AG08395 (cell line): ENCODE data around the gene SPTA1.

Experiments
- DNase-seq: peaks from one replicate; pipeline ENCODE4 v3.0.0; 2012; ENCODE audit warnings: mixed read lengths, low spot score

The SPTA1 gene

DNA sequence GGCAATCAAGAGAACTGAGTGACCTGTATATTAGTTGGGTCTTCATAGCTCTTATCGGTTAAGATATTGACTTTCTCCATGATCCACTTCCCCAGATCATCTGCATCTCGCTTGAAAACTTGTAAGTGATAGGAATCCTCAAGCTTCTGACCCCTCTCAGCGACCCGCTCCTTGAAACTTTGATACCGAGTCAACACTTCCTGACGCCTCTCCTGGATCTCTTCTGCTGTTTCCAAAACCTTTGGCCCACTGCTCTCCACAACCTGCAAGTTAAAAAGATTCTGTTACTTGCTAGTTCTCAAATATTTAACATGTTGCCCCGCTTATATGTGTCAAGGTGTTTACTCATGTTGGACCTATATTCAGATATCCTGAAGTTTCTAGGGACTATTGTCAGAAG is 1.4 kb downstream of the SPTA1 start:
- DNase-seq, result no peak

DNA sequence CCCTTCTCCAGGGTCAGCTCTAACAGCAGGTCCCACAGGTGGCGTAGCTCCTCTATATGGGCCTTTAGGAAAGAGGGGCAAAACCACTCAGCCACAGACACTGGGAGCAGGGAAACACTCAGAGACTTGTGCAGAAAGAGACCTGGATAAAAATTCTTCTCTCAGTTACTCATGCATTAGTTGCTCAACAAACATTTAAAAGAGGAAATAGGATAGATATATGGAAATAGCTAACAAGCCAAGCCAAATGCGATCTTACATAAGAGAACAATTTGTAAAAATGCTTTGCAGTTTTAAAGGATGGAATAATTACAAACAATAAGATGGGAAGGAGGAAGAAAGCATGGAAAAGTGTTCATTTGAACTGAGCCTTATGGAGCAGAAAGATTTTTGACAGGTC is 4.9 kb downstream of the SPTA1 start:
- no peak for DNase-seq

DNA sequence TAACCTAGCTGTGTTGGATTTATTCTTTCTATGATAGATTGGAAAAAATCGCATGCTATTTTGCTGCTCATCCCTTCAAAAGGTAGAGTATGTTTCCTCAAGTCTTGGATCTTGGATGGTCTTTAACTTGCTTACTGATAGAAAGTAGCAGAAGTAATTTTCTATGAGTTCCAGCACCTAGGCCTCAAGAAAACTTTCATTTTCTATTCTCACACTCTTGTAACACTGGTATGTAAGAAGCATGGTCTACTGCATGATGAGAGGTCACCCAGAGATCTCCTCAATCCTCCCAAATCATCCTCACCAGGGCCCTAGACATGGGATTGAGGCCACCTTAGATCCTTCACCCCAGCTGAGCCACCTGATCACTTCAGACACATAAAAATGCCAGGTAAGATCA is 7.2 kb downstream of the SPTA1 start:
- DNase-seq, result no peak

DNA sequence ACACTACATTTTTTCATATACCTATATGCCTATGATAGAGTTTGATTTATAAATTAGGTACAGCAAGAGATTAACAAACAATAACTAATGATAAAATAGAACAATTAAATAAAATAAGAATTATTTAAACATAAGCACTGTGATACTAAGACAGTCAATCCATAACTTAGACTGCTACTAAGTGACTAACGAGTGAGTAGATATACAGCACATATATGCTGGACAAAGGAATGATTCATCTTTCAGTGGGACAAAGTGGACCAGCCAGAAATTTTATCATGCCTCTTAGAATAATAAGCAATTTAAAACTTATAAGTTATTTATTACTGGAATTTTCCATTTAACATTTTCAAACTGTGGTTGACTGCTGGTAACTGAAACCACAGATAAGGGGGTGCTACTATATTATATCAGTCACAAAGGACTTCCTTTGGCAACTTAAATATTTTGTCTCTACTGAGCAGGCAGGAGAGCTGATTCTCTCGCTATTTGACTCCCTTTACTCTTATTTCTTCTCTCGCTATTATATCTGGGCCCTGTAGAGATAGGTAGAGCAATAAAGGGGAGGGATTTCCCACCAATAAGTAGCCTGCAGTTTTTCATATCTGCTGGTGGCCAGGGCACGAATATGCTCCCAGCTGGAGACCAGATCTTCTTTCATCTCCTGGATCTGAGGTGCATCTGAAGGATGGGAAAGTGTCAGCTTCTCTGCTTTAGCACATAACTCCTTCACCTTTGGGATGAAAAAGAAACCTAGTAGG is 10.8 kb downstream of the SPTA1 start:
- DNase-seq, result no peak

DNA sequence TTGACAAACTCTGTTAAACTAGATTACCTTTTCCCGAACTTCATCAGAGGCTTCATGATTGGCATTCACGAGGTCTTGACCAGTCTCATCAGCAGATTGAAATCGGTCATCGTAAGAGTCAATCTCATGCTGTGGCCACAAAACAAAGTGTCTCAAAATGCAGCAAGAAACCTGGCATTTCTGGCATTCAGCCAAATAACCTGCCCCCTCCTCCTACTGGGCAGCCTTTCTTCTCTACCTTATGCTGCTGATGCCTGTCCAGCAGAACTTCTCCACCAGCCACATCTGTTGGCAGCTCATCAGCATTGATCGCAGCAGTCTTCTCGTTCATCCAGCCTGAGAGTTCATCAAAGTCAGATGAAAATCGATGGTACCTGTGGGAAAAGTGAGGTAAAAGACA is 12.2 kb downstream of the SPTA1 start:
- DNase-seq, result no peak

DNA sequence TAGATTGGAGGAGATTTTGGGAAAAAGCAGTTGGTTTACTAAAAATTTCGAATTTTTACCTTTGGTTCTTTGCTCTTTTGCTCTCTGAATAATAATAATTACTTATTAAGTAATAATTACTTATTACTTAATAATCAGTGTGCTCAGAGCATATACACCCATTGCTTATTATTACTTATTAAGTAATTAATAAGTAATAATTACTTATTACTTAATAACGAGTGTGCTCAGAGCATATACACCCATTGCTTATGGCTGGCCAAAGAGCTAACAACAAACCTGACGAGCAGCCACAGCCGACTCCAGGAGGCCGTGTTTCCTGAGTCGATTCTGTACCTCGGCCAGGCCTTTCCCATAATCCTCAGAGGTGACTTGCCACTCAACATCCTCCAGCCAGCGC is 20.5 kb downstream of the SPTA1 start:
- DNase-seq, result no peak

DNA sequence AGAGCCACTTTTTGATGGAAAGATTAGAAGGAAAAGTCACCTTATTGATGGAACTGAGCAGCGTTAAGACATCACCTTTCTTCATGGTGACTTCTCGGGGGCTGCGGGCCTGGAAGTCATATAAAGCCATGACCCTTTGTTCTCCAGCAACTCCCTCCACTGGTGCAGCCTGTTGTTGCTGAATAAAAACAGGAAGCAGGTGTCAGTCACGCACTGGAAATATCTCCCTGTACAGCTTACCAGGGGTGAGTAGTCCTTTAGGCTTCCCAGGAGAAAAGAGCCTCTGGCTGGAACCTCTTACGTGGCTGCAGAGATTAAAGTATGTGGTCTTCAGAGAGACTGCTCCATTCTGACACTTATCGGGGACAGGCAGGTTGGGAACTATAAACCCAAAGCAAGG is 31.9 kb downstream of the SPTA1 start:
- DNase-seq, result no peak

DNA sequence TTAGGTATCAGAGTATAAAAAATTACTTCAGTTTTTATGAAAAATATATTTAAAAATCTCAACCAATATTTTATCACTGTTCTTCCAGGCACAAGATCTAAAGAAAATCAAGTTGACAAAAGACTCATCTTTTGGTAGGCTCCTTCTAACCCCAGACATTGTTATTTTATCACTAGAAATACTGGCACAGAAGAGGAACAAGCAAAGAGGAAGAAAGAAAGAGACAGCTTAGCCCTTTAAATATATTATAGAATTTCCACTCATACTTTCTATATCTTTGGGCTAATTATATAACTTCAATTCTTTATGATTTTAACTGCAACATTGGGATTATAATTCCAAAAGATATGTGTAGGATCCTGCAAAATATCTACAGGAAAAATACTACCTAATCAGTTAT is 32.4 kb downstream of the SPTA1 start:
- no peak for DNase-seq

DNA sequence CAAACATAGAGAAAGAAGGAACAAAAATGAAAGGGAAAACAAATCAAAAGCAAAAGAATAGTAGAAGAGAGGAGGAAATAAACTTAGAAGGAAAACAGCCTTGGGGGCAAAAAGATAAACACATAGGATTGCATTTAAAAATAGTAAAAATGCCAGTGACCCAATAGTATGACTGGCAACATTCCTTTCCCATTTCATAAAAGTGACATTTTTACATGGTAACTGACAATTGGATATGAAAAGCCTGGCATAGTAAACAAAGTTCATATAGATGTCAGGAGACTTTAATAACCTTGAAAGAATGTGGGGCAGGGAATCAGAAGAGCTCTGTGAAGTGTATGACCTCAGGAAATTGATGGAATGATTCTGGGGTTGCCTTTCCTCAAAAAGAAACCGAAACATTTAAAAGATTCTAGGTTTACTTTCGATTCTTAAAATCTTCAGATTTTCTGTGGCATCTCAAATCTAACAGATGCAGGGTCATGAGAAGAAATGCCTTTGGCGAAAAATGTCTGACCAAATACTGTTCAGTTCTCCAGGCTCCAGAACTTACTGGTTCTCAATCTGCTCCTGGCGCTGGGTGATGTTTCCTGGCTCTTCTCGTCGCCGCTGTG is 33.7 kb downstream of the SPTA1 start:
- DNase-seq, result no peak

DNA sequence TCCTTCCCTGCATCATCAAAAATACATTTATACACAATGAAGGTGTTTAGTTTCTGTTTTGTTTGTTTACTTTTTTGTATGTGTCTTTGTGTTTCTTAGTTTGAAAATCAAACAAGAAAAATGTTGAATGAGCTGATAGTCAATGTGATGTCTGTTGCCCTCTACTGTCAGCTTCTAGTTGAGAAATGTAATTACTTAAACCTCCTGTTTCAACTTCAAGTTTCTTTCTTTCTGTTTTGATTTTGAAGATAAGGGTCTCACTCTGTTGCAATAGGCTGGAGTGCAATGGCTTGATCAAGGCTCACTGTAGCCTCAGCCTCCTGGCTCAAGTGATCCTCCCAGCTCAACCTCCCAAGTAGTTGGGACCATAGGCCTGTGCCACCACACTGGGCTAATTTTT is 37.5 kb downstream of the SPTA1 start:
- DNase-seq, result no peak

DNA sequence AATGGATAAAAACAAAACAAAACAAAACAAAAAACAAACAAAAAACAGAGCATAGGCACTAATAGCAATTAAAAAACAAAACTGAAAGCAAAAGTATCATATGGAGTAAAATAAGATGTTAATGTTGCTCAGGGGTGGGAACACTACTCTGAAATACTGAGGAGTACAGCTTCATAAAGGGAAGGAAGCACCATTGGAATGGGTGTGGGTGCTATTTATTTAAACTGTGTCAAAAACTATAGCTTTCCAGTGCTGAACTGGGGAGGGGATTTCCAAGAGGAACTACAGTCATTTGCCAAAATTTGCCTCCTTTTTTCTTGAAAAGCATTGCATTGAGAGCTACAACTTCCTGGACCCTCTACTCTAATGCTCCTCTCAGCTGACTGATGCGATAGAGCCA is 40.0 kb downstream of the SPTA1 start:
- DNase-seq, result no peak

DNA sequence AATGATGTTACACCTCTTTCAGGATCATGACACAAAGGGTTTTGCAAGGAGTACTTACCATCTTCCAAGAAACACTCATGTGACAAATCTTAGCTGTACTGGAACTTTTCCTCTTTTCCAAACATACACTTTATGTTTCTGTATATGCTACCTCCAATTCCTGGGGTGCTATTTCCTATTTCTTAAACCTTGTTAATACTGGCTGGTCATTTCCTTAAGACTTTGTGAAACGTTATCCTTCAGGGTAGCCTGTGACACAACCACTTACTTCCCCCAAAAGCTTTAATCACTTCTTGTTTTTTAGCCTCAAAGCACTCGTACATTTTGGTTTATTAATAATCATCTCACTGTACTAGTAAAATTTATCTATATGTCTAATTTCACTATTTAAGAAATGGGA is 42.1 kb downstream of the SPTA1 start:
- DNase-seq, result no peak

DNA sequence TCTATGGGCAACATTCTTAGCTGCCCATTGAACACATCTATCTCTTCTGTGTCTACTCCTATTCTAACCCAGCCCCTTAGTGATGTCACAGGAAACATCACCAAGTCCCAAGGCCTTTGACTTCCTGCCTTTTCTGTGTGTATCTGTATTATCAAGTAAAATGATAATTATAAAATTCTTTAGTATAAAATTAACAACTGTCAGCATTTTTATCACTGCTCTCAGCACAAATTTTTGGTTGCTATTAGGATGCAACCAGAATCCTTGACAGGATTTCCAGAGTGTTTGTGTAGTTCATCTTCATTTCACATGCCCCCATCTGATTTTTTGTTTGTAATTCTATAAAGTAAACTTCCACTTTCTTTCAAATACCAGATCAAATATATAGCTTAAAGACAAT is 47.6 kb downstream of the SPTA1 start:
- DNase-seq, result no peak

DNA sequence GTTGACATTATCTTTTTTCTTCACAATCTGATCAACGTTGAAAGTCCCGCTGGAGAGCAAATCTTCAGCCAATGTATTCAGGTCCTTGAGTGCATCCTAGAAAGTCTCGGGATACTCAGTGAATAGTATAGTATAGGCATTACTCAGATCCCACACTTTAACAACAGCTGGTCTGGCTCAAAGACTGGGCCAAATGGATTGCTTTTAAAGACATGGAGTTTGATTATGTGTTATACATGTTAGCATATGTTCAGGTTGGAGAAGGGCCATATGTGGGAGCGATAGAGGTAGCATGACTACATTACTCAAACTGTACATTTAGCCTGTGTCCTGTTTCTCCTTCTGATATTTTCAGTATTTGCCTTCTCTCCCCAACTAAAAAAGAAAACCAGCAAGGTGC is 48.4 kb downstream of the SPTA1 start:
- no peak for DNase-seq

DNA sequence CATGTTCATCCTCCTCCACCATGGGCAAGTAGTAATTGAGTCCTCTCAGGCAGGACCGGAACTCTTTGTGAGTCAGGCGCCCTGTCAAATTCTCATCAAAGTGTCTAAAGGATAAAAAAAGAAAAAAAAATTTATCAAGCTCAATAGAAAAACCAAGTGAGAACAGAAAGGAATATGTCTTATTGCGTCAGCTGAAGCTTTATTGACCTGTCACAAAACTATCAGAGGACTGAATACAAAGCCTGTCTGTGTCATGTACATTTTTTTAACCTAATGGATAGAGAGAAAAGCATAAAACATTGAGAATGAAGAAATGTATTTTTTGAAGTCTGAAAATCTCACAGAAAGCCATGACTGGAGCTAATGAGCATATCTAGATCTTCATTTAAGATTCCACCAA is 72.8 kb downstream of the SPTA1 start:
- DNase-seq, result no peak

DNA sequence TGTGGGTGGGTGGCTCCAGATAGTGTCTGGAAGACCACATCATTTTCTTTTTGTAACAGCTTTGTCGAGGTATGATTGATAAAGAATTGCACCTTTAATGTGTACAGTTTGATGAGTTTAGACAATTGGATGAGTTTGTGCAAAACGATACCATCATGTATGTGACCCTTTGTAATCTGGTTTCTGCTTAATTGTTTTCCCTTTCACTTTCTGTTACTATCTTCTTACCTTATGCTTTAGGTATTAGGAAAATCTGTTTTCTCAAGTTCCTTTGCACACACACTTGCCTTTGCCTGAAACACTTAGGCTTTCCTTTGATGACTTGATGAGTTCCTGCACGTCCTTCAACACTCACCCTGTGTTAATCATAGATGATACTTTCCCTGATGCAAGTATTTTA is 74.6 kb downstream of the SPTA1 start:
- DNase-seq, result no peak

DNA sequence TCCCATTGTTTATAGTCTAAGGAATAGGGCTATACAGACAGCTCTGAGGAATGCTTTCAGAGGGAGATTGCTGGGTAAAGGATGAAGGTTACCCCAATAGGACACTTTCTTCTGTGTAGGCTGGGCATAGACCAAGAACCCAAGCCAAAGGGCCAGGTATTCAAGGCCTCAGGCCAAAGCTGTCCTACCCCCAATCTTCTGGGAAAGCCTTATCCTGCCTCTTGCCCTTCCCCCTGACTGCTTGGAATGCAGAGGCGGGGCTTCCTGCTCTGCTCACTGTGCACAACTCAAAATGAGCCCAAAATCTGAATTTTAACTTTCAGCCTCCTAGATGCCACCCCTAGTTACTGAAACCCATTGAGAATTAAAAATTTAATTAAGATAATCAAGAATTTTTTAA is 79.2 kb downstream of the SPTA1 start:
- no peak for DNase-seq

DNA sequence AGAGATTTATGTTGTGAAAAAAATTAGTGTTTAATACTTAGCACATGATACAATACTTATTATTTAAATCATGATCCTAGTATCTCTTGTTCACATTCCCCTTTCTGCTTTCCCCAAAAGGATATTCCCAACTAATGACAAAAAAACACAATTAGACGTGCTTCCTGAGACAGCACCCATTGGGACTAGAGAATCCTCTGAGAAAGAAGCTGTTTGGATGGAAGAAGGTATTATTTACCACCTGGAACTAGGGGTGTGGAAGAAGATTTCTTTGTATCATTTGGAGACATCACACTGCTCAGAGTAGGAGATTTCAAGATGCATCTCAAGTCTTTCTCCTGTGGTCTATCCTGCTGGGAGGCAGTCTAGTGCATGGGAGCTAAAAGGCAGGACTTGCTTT is 81.5 kb downstream of the SPTA1 start, which contains the start of gene OR10Z1:
Gene OR10Z1, plus strand, starts transcription at position 301 of the 400 bp plus-strand sequence. CDS start 1,171 bp downstream, outside the sequence.
- DNase-seq, result no peak

DNA sequence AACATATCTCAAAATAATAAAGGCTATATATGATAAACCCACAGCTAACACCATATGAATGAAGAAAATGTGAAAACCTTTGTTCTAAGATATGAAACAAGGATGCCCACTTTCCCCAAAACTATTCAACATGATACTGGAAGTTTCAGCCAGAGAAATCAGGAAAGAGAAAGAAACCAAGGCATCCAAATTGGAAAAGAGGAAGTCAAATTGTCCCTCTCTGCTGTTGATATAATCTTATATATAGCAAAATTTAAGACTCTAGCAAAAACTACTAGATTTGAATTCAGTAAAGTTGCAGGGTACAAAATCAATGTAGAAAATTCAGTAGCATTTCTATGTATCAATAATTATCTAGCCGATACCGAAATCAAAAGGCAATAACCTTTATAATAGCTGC is 85.8 kb downstream of the SPTA1 start:
- DNase-seq, result no peak

DNA sequence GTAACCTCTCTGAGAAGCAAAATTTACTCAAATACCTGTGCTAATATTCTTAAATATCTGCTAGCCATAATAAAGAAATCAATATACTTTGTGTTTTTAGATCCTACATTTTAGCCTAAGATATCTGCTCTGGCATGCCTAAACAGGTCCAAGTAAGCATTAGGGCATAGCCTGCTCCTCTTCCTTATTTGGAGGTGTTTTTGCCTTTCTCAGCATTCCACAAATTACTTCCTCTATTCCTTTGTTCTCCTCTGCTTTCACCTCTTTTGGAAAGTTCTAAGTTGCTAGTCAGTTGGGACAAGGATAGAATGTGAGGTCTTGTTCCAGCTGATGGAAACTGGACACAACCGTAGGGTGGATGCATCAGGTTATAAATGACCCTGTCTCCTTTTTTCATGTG is 99.6 kb downstream of the SPTA1 start:
- DNase-seq, result no peak

DNA sequence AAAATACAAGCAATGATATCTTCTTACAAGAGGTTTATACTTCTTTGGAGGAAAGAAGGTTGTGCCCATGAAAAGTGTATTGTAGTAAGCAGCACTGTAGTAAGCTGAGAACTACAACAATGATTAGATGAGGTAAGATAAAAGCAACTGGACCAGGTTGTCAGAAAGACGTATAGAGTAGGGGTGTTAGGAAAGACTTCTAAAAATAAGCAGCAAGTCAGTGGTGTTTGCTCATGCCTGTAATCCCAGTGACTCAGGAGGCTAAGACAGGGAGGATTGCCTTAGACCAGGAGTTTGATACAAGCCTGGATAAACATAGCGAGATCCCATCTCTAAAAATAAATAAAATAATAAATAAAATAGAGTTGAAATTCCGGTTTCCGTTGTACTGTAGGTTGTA is 102.6 kb downstream of the SPTA1 start:
- DNase-seq, result no peak

DNA sequence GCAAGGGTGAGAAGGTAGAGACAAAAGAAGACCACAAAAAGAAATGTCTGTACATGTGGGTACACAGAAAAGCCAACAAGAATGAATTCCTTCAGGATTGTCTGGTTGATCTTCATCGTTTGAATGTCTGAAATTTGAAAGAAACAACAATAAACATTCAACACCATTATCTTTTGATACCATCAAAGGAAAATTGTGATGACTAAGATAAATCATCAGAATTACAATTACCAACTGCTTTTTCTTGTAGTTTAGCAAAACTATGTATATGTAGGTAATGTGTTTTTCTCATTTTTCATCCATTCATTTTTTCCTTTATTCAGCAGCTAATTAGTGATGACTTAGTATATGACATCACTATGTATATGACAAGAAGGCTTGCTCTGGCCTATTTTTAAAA is 106.8 kb downstream of the SPTA1 start, which contains the start of gene OR10X1:
Gene OR10X1, minus strand, starts transcription at position 167 of the 400 bp plus-strand sequence. Its CDS starts 0 bp downstream, at position 167.
- DNase-seq, result no peak

DNA sequence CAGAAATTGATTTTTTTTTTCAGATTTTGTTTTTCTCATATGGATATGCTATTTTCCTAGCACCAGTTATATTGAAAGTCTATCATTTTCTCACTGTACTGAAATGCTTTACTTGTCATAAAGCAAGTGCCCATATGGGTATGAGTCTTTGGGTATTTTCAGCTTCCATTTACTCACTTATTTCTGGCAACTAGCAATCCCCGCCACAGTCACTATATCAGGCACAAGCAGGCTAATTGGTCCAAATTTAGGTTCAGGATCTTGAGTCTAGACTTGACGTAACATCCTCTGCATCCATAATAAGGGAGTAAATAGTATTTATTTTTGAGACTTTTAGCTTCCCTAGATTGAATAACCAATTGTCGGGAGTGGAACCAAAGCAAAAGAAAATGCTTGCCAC is 109.0 kb downstream of the SPTA1 start:
- DNase-seq, result no peak

DNA sequence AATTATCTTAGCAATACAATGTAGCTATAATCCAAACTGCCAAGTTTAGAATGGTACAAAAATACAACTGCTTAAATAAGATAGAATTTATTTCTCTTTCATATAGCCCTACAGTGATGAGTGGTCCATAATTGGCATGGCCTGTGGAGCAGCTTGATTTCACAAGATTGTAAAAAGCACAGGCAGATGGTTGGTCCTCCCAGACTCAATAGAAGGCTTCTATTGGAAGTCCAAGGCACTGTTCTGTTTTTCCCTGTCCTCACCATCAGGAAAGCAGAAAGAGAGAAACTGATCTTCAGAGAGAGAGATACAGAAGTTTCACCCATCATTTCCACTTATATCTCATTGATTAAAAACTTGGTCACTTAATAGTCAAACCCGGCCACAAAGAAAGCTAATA is 114.3 kb downstream of the SPTA1 start:
- no peak for DNase-seq
